ENCODE measurements around the gene TOMM40L.

DNA sequence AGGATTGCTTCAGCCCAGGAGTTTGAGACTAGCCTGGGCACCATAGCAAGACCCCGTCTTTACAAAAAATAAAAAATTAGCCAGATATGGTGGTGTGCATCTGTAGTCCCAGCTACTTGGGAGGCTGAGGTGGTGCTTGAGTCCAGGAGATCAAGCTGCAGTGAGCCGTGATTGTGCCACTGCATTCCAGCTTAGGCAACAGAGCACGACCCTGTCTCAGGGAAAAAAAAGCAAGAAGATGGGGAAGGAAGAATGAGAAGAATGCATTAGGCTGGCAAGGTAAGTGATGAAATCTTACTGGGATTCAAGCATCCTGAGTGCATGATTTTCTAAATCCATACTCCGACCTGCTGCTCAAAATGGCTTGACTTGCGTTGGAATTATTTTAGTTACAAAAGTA, 39.4 kb downstream of the TOMM40L start:
- TF ChIP-seq, protein P1, sequence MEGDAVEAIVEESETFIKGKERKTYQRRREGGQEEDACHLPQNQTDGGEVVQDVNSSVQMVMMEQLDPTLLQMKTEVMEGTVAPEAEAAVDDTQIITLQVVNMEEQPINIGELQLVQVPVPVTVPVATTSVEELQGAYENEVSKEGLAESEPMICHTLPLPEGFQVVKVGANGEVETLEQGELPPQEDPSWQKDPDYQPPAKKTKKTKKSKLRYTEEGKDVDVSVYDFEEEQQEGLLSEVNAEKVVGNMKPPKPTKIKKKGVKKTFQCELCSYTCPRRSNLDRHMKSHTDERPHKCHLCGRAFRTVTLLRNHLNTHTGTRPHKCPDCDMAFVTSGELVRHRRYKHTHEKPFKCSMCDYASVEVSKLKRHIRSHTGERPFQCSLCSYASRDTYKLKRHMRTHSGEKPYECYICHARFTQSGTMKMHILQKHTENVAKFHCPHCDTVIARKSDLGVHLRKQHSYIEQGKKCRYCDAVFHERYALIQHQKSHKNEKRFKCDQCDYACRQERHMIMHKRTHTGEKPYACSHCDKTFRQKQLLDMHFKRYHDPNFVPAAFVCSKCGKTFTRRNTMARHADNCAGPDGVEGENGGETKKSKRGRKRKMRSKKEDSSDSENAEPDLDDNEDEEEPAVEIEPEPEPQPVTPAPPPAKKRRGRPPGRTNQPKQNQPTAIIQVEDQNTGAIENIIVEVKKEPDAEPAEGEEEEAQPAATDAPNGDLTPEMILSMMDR (IDR thresholded peaks at IDR 0.05): no peak
- no peak for TF ChIP-seq EP300 (IDR thresholded peaks at IDR 0.05)
- no peak for TF ChIP-seq POLR2AphosphoS5 (IDR thresholded peaks at IDR 0.05)
- no peak for TF ChIP-seq POLR2A (IDR thresholded peaks at IDR 0.05)

All from sigmoid colon (tissue), 4 donors.